ENCODE measurements around the gene PIP5K1B.

Gene PIP5K1B

GRCh38 chr9:68777070-68777763 lies 72.2 kb downstream of the PIP5K1B start:
- TF ChIP-seq TCF12 (IDR thresholded peaks at IDR 0.05; ENCODE audit: low read depth) (no peak), REST (IDR thresholded peaks at IDR 0.05; ENCODE audit: low read depth) (no peak), RAD21 (IDR thresholded peaks at IDR 0.05; ENCODE audit: low read depth) (no peak), FOXM1 (IDR thresholded peaks at IDR 0.05; ENCODE audit: borderline replicate concordance, low read depth) (no peak), NFIC (IDR thresholded peaks at IDR 0.05) (no peak), TEAD4 (IDR thresholded peaks at IDR 0.05) (no peak), CEBPB (IDR thresholded peaks at IDR 0.05) (no peak), MAX (IDR thresholded peaks at IDR 0.05) (no peak), YY1 (IDR thresholded peaks at IDR 0.05; ENCODE audit: low read depth) (no peak), ZBTB7A (IDR thresholded peaks at IDR 0.05; ENCODE audit: low read depth) (no peak), TAF1 (IDR thresholded peaks at IDR 0.05; ENCODE audit: low read depth) (no peak), CREB1 (IDR thresholded peaks at IDR 0.05; ENCODE audit: low read depth) (no peak), USF1 (IDR thresholded peaks at IDR 0.05) (no peak)

GRCh38 chr9:68778635-68779034 lies 73.6 kb downstream of the PIP5K1B start:
- TF ChIP-seq YY1 (IDR thresholded peaks at IDR 0.05; ENCODE audit: low read depth) (no peak), TCF12 (IDR thresholded peaks at IDR 0.05; ENCODE audit: low read depth) (no peak), EP300 (IDR thresholded peaks at IDR 0.05; ENCODE audit: borderline replicate concordance) (no peak), EGR1 (IDR thresholded peaks at IDR 0.05) (no peak), TAF1 (IDR thresholded peaks at IDR 0.05; ENCODE audit: low read depth) (no peak), REST (IDR thresholded peaks at IDR 0.05; ENCODE audit: low read depth) (no peak), TEAD4 (IDR thresholded peaks at IDR 0.05) (no peak)

- TF ChIP-seq CEBPB (IDR thresholded peaks at IDR 0.05) (no peak), TCF12 (IDR thresholded peaks at IDR 0.05; ENCODE audit: low read depth) (no peak), NFIC (IDR thresholded peaks at IDR 0.05) (no peak), MAX (IDR thresholded peaks at IDR 0.05) (no peak; the same call in 1 of the 2 replicates), ZBTB7A (IDR thresholded peaks at IDR 0.05; ENCODE audit: low read depth) (no peak; the same call in 1 of the 2 replicates), RAD21 (IDR thresholded peaks at IDR 0.05; ENCODE audit: low read depth) (no peak), YY1 (IDR thresholded peaks at IDR 0.05; ENCODE audit: low read depth) (0 out of 2 replicates have a peak, but pooled peaks have one; percentile 9), REST (IDR thresholded peaks at IDR 0.05; ENCODE audit: low read depth) (no peak), TAF1 (IDR thresholded peaks at IDR 0.05; ENCODE audit: low read depth) (peak; percentile 56), EP300 (IDR thresholded peaks at IDR 0.05; ENCODE audit: borderline replicate concordance) (0 out of 2 replicates have a peak, but pooled peaks have one; percentile 30), CREB1 (IDR thresholded peaks at IDR 0.05; ENCODE audit: low read depth) (peak; percentile 95), TEAD4 (IDR thresholded peaks at IDR 0.05) (no peak), EGR1 (IDR thresholded peaks at IDR 0.05) (peak; percentile 39; the same call in 1 of the 2 replicates), FOXM1 (IDR thresholded peaks at IDR 0.05; ENCODE audit: borderline replicate concordance, low read depth) (no peak), USF1 (IDR thresholded peaks at IDR 0.05) (no peak)
Measured at GRCh38 chr9:68779558-68780379, 74.7 kb downstream of the PIP5K1B start.

- TF ChIP-seq TEAD4 (IDR thresholded peaks at IDR 0.05) (no peak), REST (IDR thresholded peaks at IDR 0.05; ENCODE audit: low read depth) (no peak), TCF12 (IDR thresholded peaks at IDR 0.05; ENCODE audit: low read depth) (no peak), CREB1 (IDR thresholded peaks at IDR 0.05; ENCODE audit: low read depth) (no peak), NFIC (IDR thresholded peaks at IDR 0.05) (no peak), CEBPB (IDR thresholded peaks at IDR 0.05) (no peak), YY1 (IDR thresholded peaks at IDR 0.05; ENCODE audit: low read depth) (no peak)
Measured at GRCh38 chr9:68780380-68780712, 75.3 kb downstream of the PIP5K1B start.
